ENCODE measurements around the gene CCNK. TPM values are rescaled to one million over a fixed set of nuclear protein-coding genes. Genes with fewer than 3 reads are reported as not detected.
A peak's percentile ranks its signal among the peaks of the same experiment; 100 is the strongest.

The CCNK gene
- total RNA-seq, 1 donor from 2014 or later: 19.8 TPM

DNA sequence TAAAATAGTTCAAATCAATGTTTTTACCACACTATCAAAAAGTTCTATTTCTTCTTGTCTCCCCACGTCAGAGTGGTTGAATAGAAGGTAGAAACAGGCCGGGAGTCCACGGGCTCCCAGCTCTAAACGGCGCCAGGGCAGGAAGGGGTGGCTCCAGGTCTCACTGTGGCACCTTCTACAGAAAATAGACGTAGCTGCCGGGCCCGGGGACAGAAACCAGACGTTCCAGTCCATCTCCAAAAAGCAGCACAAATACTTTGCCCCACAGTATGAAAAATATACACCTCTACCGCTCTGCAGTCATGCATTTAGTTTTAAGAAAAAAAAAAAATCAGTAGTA, 30.9 kb downstream of the CCNK start:
- no peak overlapping the region for H3K27ac ChIP-seq (ENCODE audit: low read depth, low read length)
- H3K4me3 ChIP-seq (ENCODE audit: low read length in 3 of 3): no peak overlapping the region
- no peak overlapping the region for H3K9ac ChIP-seq (ENCODE audit: low read depth in 1 of 3, low read length in 3 of 3)
- no peaks in the 10 kb centered on the region for H3K9me3 ChIP-seq (ENCODE audit: control insufficient read depth in 3 of 3, low read length in 3 of 3)
- H3K27me3 ChIP-seq (ENCODE audit: control insufficient read depth in 3 of 3, insufficient read depth in 3 of 3, low read length in 3 of 3): no peaks in the 10 kb centered on the region
- peaks cover 7 to 13% (median 10%) of the 10 kb centered on the region in 3 donors for H3K4me1 ChIP-seq (ENCODE audit: control insufficient read depth in 3 of 3, insufficient read depth in 3 of 3, low read length in 3 of 3)
- peaks cover 36 to 38% (median 37%) of the 10 kb centered on the region in 3 donors for H3K36me3 ChIP-seq (ENCODE audit: control insufficient read depth in 3 of 3, insufficient read depth in 3 of 3, low read length in 3 of 3)

DNA sequence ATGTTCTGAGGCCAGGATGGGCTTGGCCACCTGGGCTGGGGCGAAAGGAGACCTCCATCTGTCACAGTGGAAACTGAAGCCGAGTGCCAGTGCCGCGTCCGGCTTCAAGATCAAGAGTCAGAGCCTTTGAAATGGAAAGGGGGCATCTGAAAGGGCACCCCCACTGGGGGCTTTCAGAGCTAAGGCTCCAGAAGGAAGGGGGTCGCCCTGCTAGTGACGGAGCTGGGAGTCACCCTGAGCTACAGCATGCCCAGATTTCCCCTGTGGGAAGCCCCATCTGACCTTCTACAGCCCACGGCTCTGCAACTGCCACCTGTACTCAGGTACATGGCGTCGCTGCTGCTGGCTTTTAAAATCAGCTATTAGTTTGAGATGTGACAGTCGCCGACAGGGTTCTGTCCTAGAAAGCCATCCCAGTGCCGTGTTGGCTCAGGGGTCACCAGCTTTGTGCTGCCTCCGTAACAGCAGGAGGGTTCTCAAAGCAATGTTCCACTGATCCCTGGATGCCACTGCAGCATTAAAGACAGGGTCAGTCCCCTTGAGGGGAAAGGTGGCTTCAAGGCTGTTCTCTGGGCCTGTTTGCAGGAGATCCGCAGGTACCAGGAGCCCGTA, 31.5 kb downstream of the CCNK start:
- H3K36me3 ChIP-seq (ENCODE audit: control insufficient read depth in 3 of 3, insufficient read depth in 3 of 3, low read length in 3 of 3): peaks cover 30 to 32% (median 32%) of the 10 kb centered on the region in 3 donors
- no peak overlapping the region for H3K27ac ChIP-seq (ENCODE audit: low read depth, low read length)

DNA sequence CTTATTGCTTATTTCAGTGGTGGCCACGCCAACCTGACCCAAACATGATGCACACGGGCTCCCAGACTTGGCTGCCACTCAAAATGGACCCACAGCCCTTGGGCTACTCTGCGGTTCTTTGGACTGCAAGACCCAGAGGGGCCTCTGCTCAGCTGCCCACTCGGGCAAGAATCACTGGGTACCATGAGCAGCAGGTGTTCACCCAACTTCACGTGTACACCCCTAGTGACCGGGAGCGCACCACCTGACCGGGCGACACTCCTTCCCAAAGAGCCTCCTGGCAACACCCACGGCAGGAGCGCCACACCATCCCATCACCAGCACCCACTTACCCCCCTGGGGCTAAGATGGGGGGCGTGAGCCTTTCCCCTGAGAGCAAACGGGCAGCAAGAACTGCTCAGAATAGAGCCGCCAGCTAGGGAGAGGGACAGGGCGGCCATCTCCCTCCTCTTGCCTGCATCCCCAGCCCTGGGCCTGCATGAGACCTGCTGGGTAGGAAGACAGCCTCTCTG, 32.0 kb downstream of the CCNK start:
- H3K27me3 ChIP-seq (ENCODE audit: control insufficient read depth in 3 of 3, insufficient read depth in 3 of 3, low read length in 3 of 3): no peaks in the 10 kb centered on the region
- no peak overlapping the region for H3K27ac ChIP-seq (ENCODE audit: low read depth, low read length)
- H3K9me3 ChIP-seq (ENCODE audit: control insufficient read depth in 3 of 3, low read length in 3 of 3): no peaks in the 10 kb centered on the region

More for the DNA sequence above, 31.5 kb downstream of the CCNK start:
- H3K27me3 ChIP-seq (ENCODE audit: control insufficient read depth in 3 of 3, insufficient read depth in 3 of 3, low read length in 3 of 3): no peaks in the 10 kb centered on the region
- no peak overlapping the region for H3K4me3 ChIP-seq (ENCODE audit: low read length in 3 of 3)
- peaks cover 7 to 13% (median 10%) of the 10 kb centered on the region in 3 donors for H3K4me1 ChIP-seq (ENCODE audit: control insufficient read depth in 3 of 3, insufficient read depth in 3 of 3, low read length in 3 of 3)
- no peak overlapping the region for H3K9ac ChIP-seq (ENCODE audit: low read depth in 1 of 3, low read length in 3 of 3)
- no peaks in the 10 kb centered on the region for H3K9me3 ChIP-seq (ENCODE audit: control insufficient read depth in 3 of 3, low read length in 3 of 3)

DNA sequence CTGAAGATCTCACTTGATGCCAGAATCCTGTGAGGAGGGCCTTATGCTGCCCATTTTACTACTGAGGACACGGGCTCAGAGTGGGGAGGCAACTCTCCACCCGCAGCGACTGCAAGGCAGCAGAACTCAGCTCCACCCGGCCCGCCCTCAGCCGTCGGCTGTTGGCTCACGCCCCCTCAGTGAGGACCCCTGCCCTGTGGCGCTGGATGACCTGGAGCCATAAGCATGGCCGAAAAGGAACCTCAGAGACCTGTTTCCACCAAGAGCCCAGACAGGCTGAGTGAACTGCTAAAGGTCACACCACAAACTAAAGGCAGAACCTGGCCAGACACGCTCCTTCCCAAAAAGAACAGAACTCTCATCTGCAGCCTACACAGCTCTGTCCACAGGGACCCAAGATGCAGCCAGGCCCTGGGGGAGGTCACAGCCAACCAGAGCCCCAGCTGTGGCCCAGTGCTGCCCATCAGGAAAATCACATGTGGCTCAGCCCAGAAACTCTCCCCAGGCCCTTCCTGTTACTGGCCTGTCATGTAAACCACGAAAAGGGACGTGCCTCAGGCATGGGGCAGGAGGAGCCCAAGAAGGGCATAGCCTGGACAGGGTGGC, 32.8 kb downstream of the CCNK start:
- H3K4me1 ChIP-seq (ENCODE audit: control insufficient read depth in 3 of 3, insufficient read depth in 3 of 3, low read length in 3 of 3): peaks cover 0 to 9% (median under 1%) of the 10 kb centered on the region in 3 donors
- no peak overlapping the region for H3K4me3 ChIP-seq (ENCODE audit: low read length in 3 of 3)
- H3K27ac ChIP-seq (ENCODE audit: low read depth, low read length): no peak overlapping the region
- no peak overlapping the region for H3K9ac ChIP-seq (ENCODE audit: low read depth in 1 of 3, low read length in 3 of 3)
- no peaks in the 10 kb centered on the region for H3K9me3 ChIP-seq (ENCODE audit: control insufficient read depth in 3 of 3, low read length in 3 of 3)
- H3K27me3 ChIP-seq (ENCODE audit: control insufficient read depth in 3 of 3, insufficient read depth in 3 of 3, low read length in 3 of 3): no peaks in the 10 kb centered on the region
- H3K36me3 ChIP-seq (ENCODE audit: control insufficient read depth in 3 of 3, insufficient read depth in 3 of 3, low read length in 3 of 3): peaks cover 16 to 18% (median 18%) of the 10 kb centered on the region in 3 donors

More for the DNA sequence above, 32.0 kb downstream of the CCNK start:
- Histone ChIP-seq H3K9ac (ENCODE audit: low read depth in 1 of 3, low read length in 3 of 3) (no peak overlapping the region), H3K36me3 (ENCODE audit: control insufficient read depth in 3 of 3, insufficient read depth in 3 of 3, low read length in 3 of 3) (peaks cover 24 to 26% (median 26%) of the 10 kb centered on the region in 3 donors), H3K4me3 (ENCODE audit: low read length in 3 of 3) (no peak overlapping the region), H3K4me1 (ENCODE audit: control insufficient read depth in 3 of 3, insufficient read depth in 3 of 3, low read length in 3 of 3) (peaks cover 6 to 11% (median 8%) of the 10 kb centered on the region in 3 donors)

DNA sequence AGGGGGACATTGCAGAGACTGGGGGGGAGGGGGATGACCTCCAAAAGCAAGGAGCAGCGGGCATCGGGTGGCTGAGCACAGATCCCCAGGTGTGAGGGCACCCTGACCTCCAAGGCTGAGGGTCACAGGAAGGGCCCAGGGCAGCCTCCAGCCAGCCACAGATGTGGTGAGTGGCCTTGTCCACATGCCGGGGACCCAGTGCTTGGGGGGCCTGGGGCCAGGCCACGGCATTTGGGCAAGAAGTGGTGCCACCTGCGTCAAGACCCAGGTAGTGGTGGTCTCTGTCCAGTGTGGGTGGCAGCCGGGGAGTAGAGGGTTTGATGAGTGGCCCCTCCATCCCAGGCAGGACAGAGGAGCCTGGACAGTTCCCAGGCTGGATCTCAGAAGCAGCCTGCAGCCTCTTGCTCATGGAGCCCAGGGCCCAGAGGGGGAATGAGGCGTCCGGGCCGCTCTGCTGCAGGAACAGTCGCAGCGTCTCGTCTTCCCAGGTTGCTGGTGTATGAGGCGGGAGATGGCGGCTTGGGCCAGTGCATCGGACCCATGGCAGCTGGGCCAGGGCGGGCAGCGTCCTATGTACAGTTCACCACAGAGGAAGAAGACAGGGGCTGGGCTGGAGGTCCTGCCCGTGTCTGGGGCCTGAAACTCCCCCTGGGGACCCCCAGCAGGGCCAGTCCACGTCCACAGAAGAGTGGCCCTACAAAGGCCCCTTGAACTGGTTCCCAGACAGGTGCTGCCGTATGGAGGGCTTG, 33.5 kb downstream of the CCNK start:
- no peak overlapping the region for H3K27ac ChIP-seq (ENCODE audit: low read depth, low read length)
- peaks cover 0 to 6% (median 0%) of the 10 kb centered on the region in 3 donors for H3K4me1 ChIP-seq (ENCODE audit: control insufficient read depth in 3 of 3, insufficient read depth in 3 of 3, low read length in 3 of 3)
- H3K9me3 ChIP-seq (ENCODE audit: control insufficient read depth in 3 of 3, low read length in 3 of 3): no peaks in the 10 kb centered on the region
- no peak overlapping the region for H3K9ac ChIP-seq (ENCODE audit: low read depth in 1 of 3, low read length in 3 of 3)
- H3K27me3 ChIP-seq (ENCODE audit: control insufficient read depth in 3 of 3, insufficient read depth in 3 of 3, low read length in 3 of 3): no peaks in the 10 kb centered on the region
- peaks cover 9 to 14% (median 11%) of the 10 kb centered on the region in 3 donors for H3K36me3 ChIP-seq (ENCODE audit: control insufficient read depth in 3 of 3, insufficient read depth in 3 of 3, low read length in 3 of 3)
- no peak overlapping the region for H3K4me3 ChIP-seq (ENCODE audit: low read length in 3 of 3)

DNA sequence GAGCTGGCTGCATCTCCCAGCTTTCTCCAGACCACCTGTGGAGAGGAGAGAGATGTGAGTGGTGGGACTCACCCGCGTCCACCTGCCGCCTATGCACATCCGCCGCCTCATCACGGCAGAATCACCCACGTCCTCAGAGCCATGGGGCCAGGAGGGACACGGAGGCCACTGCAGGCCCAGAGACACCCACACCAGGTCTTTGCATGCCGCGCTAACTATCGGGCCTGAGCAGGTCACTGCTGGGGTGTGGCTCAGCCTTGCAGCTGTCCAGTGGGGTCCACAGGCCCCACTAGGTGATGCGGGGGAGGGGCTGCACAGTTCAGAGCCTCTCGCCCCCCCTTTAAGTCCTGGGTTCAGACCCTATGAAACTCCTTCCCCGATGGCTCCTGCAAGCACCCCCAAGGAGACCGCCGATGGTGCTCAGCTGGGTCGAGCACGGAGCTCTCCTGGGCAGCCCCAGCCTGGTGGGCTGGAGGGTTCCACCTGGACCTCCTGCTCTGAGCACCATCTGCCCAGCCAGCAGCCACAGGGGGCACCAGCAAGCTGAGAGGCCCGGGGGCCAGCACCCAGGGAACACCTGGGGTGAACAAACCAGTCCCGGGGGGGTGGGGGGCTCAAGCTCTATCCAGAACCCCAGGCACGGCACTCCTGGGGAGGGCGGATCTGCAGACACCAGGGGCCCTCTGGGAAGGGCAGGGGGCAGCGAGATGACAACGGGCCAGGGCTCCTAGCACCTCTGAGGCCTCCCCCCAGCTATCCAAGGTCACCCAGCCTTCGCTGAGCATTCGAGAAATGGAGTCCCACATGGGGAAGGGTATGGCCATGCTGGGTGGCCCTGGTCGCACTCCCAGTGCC, 34.3 kb downstream of the CCNK start:
- no peak overlapping the region for H3K9ac ChIP-seq (ENCODE audit: low read depth in 1 of 3, low read length in 3 of 3)
- H3K36me3 ChIP-seq (ENCODE audit: control insufficient read depth in 3 of 3, insufficient read depth in 3 of 3, low read length in 3 of 3): peaks cover 7 to 14% (median 8%) of the 10 kb centered on the region in 3 donors
- no peaks in the 10 kb centered on the region for H3K27me3 ChIP-seq (ENCODE audit: control insufficient read depth in 3 of 3, insufficient read depth in 3 of 3, low read length in 3 of 3)

DNA sequence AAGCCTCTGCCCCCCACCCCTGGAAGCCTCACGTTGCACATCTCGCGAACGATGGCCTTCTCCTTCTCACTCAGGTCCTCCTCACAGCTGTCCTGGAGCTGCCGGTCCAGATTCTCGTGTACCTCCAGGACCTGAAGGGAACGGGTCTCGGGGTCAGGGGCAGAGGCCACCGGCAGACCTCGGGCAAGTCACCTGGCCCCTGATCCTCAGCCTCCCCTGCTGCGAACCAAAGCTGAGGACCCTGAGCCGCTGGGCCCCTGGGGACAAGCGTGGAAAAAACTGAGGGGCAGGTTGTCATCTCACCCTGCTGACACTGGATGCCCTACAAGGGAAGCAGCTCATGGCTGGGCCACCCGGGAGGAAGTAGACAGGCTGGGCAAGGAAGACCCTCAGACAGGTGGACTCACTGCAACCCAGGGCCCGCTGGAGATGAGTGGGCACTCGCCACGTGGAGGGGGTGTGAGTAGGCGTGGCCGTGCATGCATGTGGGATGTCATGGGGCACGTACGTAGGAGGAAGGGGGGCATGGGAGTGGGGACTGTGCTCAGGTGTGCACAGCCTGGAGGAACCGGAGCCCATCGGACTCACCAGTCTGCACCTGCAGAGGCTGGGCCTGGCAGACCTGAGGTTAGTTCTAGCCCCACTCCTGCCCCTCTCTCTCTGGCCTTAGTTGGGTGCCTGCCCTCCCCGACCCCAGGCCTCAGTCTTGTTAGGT, 35.1 kb downstream of the CCNK start:
- Histone ChIP-seq H3K4me1 (ENCODE audit: control insufficient read depth in 3 of 3, insufficient read depth in 3 of 3, low read length in 3 of 3) (peaks cover 0 to 6% (median 0%) of the 10 kb centered on the region in 3 donors), H3K4me3 (ENCODE audit: low read length in 3 of 3) (no peak overlapping the region), H3K27me3 (ENCODE audit: control insufficient read depth in 3 of 3, insufficient read depth in 3 of 3, low read length in 3 of 3) (no peaks in the 10 kb centered on the region), H3K9ac (ENCODE audit: low read depth in 1 of 3, low read length in 3 of 3) (no peak overlapping the region), H3K36me3 (ENCODE audit: control insufficient read depth in 3 of 3, insufficient read depth in 3 of 3, low read length in 3 of 3) (peaks cover 3 to 12% (median 7%) of the 10 kb centered on the region in 3 donors), H3K9me3 (ENCODE audit: control insufficient read depth in 3 of 3, low read length in 3 of 3) (no peaks in the 10 kb centered on the region), H3K27ac (ENCODE audit: low read depth, low read length) (no peak overlapping the region)

More for the DNA sequence above, 34.3 kb downstream of the CCNK start:
- Histone ChIP-seq H3K27ac (ENCODE audit: low read depth, low read length) (no peak overlapping the region), H3K9me3 (ENCODE audit: control insufficient read depth in 3 of 3, low read length in 3 of 3) (no peaks in the 10 kb centered on the region), H3K4me1 (ENCODE audit: control insufficient read depth in 3 of 3, insufficient read depth in 3 of 3, low read length in 3 of 3) (peaks cover 0 to 6% (median 0%) of the 10 kb centered on the region in 3 donors), H3K4me3 (ENCODE audit: low read length in 3 of 3) (no peak overlapping the region)

- H3K9me3 ChIP-seq (ENCODE audit: control insufficient read depth in 3 of 3, low read length in 3 of 3): no peaks in the 10 kb centered on the region
- no peak overlapping the region for H3K4me3 ChIP-seq (ENCODE audit: low read length in 3 of 3)
- peak overlapping the region in 1 of 3 donors; percentile 45 for H3K9ac ChIP-seq (ENCODE audit: low read depth in 1 of 3, low read length in 3 of 3)
- H3K27me3 ChIP-seq (ENCODE audit: control insufficient read depth in 3 of 3, insufficient read depth in 3 of 3, low read length in 3 of 3): no peaks in the 10 kb centered on the region
- no peak overlapping the region for H3K27ac ChIP-seq (ENCODE audit: low read depth, low read length)
- peaks cover 0 to 6% (median 0%) of the 10 kb centered on the region in 3 donors for H3K4me1 ChIP-seq (ENCODE audit: control insufficient read depth in 3 of 3, insufficient read depth in 3 of 3, low read length in 3 of 3)
- H3K36me3 ChIP-seq (ENCODE audit: control insufficient read depth in 3 of 3, insufficient read depth in 3 of 3, low read length in 3 of 3): peaks cover 3 to 7% (median 7%) of the 10 kb centered on the region in 3 donors
Observed at GRCh38 chr14:99516871-99517642, 35.8 kb downstream of the CCNK start.

Measured in skeletal muscle tissue (tissue), 4 donors.